NCI-H69 (cell line): ENCODE results near the gene DISP2.

ENCODE experiments used
- DNase-seq: peaks from one replicate; lab custom pipeline; 2025; lab: John Stamatoyannopoulos, UW

Gene DISP2

GRCh38 chr15:40363611-40364010 is 5.6 kb downstream of the DISP2 start:
- no peak for DNase-seq

GRCh38 chr15:40364251-40364650 is 6.2 kb downstream of the DISP2 start:
- no peak for DNase-seq

GRCh38 chr15:40365016-40365415 is 7.0 kb downstream of the DISP2 start:
- no peak for DNase-seq

GRCh38 chr15:40365624-40366456 is 7.8 kb downstream of the DISP2 start:
- no peak for DNase-seq

GRCh38 chr15:40366457-40367370 is 8.7 kb downstream of the DISP2 start:
- DNase-seq = peak; percentile 41

GRCh38 chr15:40367371-40367685 is 9.3 kb downstream of the DISP2 start:
- DNase-seq = no peak

GRCh38 chr15:40367686-40368611 is 9.9 kb downstream of the DISP2 start:
- peak; percentile 98 for DNase-seq

- no peak for DNase-seq
These were observed 10.9 kb downstream of the DISP2 start for GRCh38 chr15:40368719-40369473.

GRCh38 chr15:40369474-40369869 is 11.5 kb downstream of the DISP2 start:
- no peak for DNase-seq

- DNase-seq = no peak
These were observed 12.0 kb downstream of the DISP2 start for GRCh38 chr15:40369971-40370370.

GRCh38 chr15:40372981-40373380 is 15.0 kb downstream of the DISP2 start:
- DNase-seq = no peak

GRCh38 chr15:40377606-40378005 is 19.6 kb downstream of the DISP2 start:
- DNase-seq = no peak

- no peak for DNase-seq
These were observed 21.4 kb downstream of the DISP2 start for GRCh38 chr15:40379374-40379773.

- no peak for DNase-seq
These were observed 21.8 kb downstream of the DISP2 start for GRCh38 chr15:40379853-40380252.

GRCh38 chr15:40380636-40381035 is 22.6 kb downstream of the DISP2 start:
- no peak for DNase-seq

GRCh38 chr15:40381818-40382529 is 24.0 kb downstream of the DISP2 start:
- no peak for DNase-seq

- DNase-seq = peak; percentile 98
These were observed 24.8 kb downstream of the DISP2 start, which contains the start of gene KNSTRN for GRCh38 chr15:40382580-40383456. Gene KNSTRN, plus strand, starts transcription at chr15:40382721. Its CDS starts 115 bp downstream, at chr15:40382836.

GRCh38 chr15:40386480-40386879 is 28.5 kb downstream of the DISP2 start:
- DNase-seq = no peak
